ENCODE measurements around the gene CYBA.

Gene CYBA

GRCh38 chr16:88602091-88602490, 48.8 kb downstream of the CYBA start:
- H3K27me3 Mint-ChIP-seq (ENCODE audit: low read depth), result no peaks in the 10 kb centered on the region
- no peak overlapping the region for H3K4me3 Mint-ChIP-seq
- no peaks in the 10 kb centered on the region for H3K9me3 Mint-ChIP-seq
- H3K4me1 Mint-ChIP-seq (ENCODE audit: low read depth), result no peaks in the 10 kb centered on the region
- H3K27ac Mint-ChIP-seq, result no peak overlapping the region
- DNase-seq (ENCODE audit: low spot score), result no peak
- H3K36me3 Mint-ChIP-seq (ENCODE audit: low read depth), result peaks cover 44% of the 10 kb centered on the region

GRCh38 chr16:88601313-88602036, 49.4 kb downstream of the CYBA start:
- Mint-ChIP-seq H3K27me3 (ENCODE audit: low read depth) (no peaks in the 10 kb centered on the region), H3K9me3 (no peaks in the 10 kb centered on the region), H3K27ac (no peak overlapping the region), H3K4me1 (ENCODE audit: low read depth) (no peaks in the 10 kb centered on the region), H3K4me3 (no peak overlapping the region), H3K36me3 (ENCODE audit: low read depth) (peaks cover 44% of the 10 kb centered on the region)
- DNase-seq (ENCODE audit: low spot score), result no peak

GRCh38 chr16:88600539-88600896, 50.3 kb downstream of the CYBA start:
- no peak overlapping the region for H3K27ac Mint-ChIP-seq
- no peak for DNase-seq (ENCODE audit: low spot score)
- H3K9me3 Mint-ChIP-seq, result no peaks in the 10 kb centered on the region
- H3K4me3 Mint-ChIP-seq, result no peak overlapping the region
- peaks cover 3% of the 10 kb centered on the region for H3K4me1 Mint-ChIP-seq (ENCODE audit: low read depth)
- H3K36me3 Mint-ChIP-seq (ENCODE audit: low read depth), result peaks cover 40% of the 10 kb centered on the region
- H3K27me3 Mint-ChIP-seq (ENCODE audit: low read depth), result no peaks in the 10 kb centered on the region

GRCh38 chr16:88599825-88600538, 50.9 kb downstream of the CYBA start:
- peaks cover 42% of the 10 kb centered on the region for H3K36me3 Mint-ChIP-seq (ENCODE audit: low read depth)
- H3K4me3 Mint-ChIP-seq, result no peak overlapping the region
- H3K27ac Mint-ChIP-seq, result no peak overlapping the region

GRCh38 chr16:88599092-88599733, 51.6 kb downstream of the CYBA start:
- no peaks in the 10 kb centered on the region for H3K27me3 Mint-ChIP-seq (ENCODE audit: low read depth)
- H3K36me3 Mint-ChIP-seq (ENCODE audit: low read depth), result peaks cover 44% of the 10 kb centered on the region
- no peak overlapping the region for H3K4me3 Mint-ChIP-seq
- H3K9me3 Mint-ChIP-seq, result no peaks in the 10 kb centered on the region
- no peak overlapping the region for H3K27ac Mint-ChIP-seq
- H3K4me1 Mint-ChIP-seq (ENCODE audit: low read depth), result peaks cover 3% of the 10 kb centered on the region
- no peak for DNase-seq (ENCODE audit: low spot score)

More at GRCh38 chr16:88599825-88600538, 50.9 kb downstream of the CYBA start:
- no peaks in the 10 kb centered on the region for H3K9me3 Mint-ChIP-seq
- H3K4me1 Mint-ChIP-seq (ENCODE audit: low read depth), result peaks cover 3% of the 10 kb centered on the region
- no peak for DNase-seq (ENCODE audit: low spot score)
- H3K27me3 Mint-ChIP-seq (ENCODE audit: low read depth), result no peaks in the 10 kb centered on the region

GRCh38 chr16:88597856-88598491, 52.9 kb downstream of the CYBA start:
- Mint-ChIP-seq H3K27ac (no peak overlapping the region), H3K9me3 (no peaks in the 10 kb centered on the region), H3K27me3 (ENCODE audit: low read depth) (no peaks in the 10 kb centered on the region), H3K4me1 (ENCODE audit: low read depth) (peaks cover 4% of the 10 kb centered on the region), H3K4me3 (no peak overlapping the region), H3K36me3 (ENCODE audit: low read depth) (peaks cover 46% of the 10 kb centered on the region)
- DNase-seq (ENCODE audit: low spot score), result no peak

GRCh38 chr16:88596483-88596882, 54.4 kb downstream of the CYBA start:
- H3K27ac Mint-ChIP-seq, result no peak overlapping the region
- H3K4me3 Mint-ChIP-seq, result no peak overlapping the region
- peaks cover 13% of the 10 kb centered on the region for H3K4me1 Mint-ChIP-seq (ENCODE audit: low read depth)
- H3K27me3 Mint-ChIP-seq (ENCODE audit: low read depth), result no peaks in the 10 kb centered on the region
- peaks cover 42% of the 10 kb centered on the region for H3K36me3 Mint-ChIP-seq (ENCODE audit: low read depth)
- no peaks in the 10 kb centered on the region for H3K9me3 Mint-ChIP-seq
- DNase-seq (ENCODE audit: low spot score), result no peak

- Mint-ChIP-seq H3K27me3 (ENCODE audit: low read depth) (no peaks in the 10 kb centered on the region), H3K9me3 (no peaks in the 10 kb centered on the region), H3K4me3 (no peak overlapping the region), H3K36me3 (ENCODE audit: low read depth) (peaks cover 42% of the 10 kb centered on the region), H3K4me1 (ENCODE audit: low read depth) (peaks cover 14% of the 10 kb centered on the region), H3K27ac (no peak overlapping the region)
- DNase-seq (ENCODE audit: low spot score), result no peak
These were observed 54.9 kb downstream of the CYBA start for GRCh38 chr16:88595921-88596320.

GRCh38 chr16:88595101-88595500, 55.8 kb downstream of the CYBA start:
- no peaks in the 10 kb centered on the region for H3K9me3 Mint-ChIP-seq
- DNase-seq (ENCODE audit: low spot score), result no peak
- H3K4me3 Mint-ChIP-seq, result no peak overlapping the region
- peaks cover 16% of the 10 kb centered on the region for H3K4me1 Mint-ChIP-seq (ENCODE audit: low read depth)
- H3K27ac Mint-ChIP-seq, result no peak overlapping the region
- no peaks in the 10 kb centered on the region for H3K27me3 Mint-ChIP-seq (ENCODE audit: low read depth)
- H3K36me3 Mint-ChIP-seq (ENCODE audit: low read depth), result peaks cover 41% of the 10 kb centered on the region

GRCh38 chr16:88593910-88594309, 56.9 kb downstream of the CYBA start:
- Mint-ChIP-seq H3K27ac (no peak overlapping the region), H3K4me3 (no peak overlapping the region), H3K36me3 (ENCODE audit: low read depth) (peaks cover 45% of the 10 kb centered on the region), H3K9me3 (no peaks in the 10 kb centered on the region), H3K27me3 (ENCODE audit: low read depth) (no peaks in the 10 kb centered on the region), H3K4me1 (ENCODE audit: low read depth) (peaks cover 26% of the 10 kb centered on the region)
- no peak for DNase-seq (ENCODE audit: low spot score)

- Mint-ChIP-seq H3K27ac (peak overlapping the region; percentile 26), H3K4me1 (ENCODE audit: low read depth) (peaks cover 30% of the 10 kb centered on the region), H3K4me3 (no peak overlapping the region), H3K9me3 (no peaks in the 10 kb centered on the region), H3K27me3 (ENCODE audit: low read depth) (no peaks in the 10 kb centered on the region), H3K36me3 (ENCODE audit: low read depth) (peaks cover 48% of the 10 kb centered on the region)
- DNase-seq (ENCODE audit: low spot score), result no peak
These were observed 57.4 kb downstream of the CYBA start for GRCh38 chr16:88593489-88593888.
